Vagina (tissue), 2 donors: Measurements from ENCODE around the gene MSLN. TPM values are rescaled to one million over a fixed set of nuclear protein-coding genes. Genes with fewer than 3 reads are reported as not detected.

Experiments used
- DNase-seq, 2 donors: peaks; one replicate each; pipeline ENCODE4 v3.0.0-alpha.2; 2017; ENCODE audit errors: extremely low spot score in 2 of 2
- H3K27ac ChIP-seq: fragments of 200-600 bp; sonication (generic); one replicate; pipeline ENCODE4 v1.5.1; 2019
- H3K27me3 ChIP-seq: fragments of 200-600 bp; sonication (generic); one replicate; pipeline ENCODE4 v1.5.1; 2019
- H3K36me3 ChIP-seq, 2 donors: fragments of 200-600 bp; sonication (generic); one replicate each; pipeline ENCODE4 v1.5.1; 2017 to 2019
- H3K4me1 ChIP-seq: fragments of 200-600 bp; sonication (generic); one replicate; pipeline ENCODE4 v1.5.1; 2019
- H3K4me3 ChIP-seq, 2 donors: fragments of 200-600 bp; sonication (generic); 1 replicate in 1 of 2; 2 replicates in 1 of 2; pipeline ENCODE4 v1.5.1; 2016 to 2019
- H3K9me3 ChIP-seq: fragments of 200-600 bp; sonication (generic); one replicate; pipeline ENCODE4 v1.5.1; 2019
- CTCF ChIP-seq, 3 experiments: fragments of 450-650 bp in 2 of 3; fragments of 200-600 bp in 1 of 3; sonication (generic) in 1 of 3; IDR thresholded peaks; one replicate each; pipeline ENCODE4 v1.5.1; 2017 to 2019; ENCODE audit warnings: antibody characterized with exemption in 3 of 3, mild to moderate bottlenecking in 2 of 3, moderate library complexity in 2 of 3
- POLR2A ChIP-seq, 2 donors: fragments of 450-650 bp; IDR thresholded peaks; one replicate each; pipeline ENCODE4 v1.6.1; 2017; ENCODE audit warnings: antibody characterized with exemption in 2 of 2, mild to moderate bottlenecking in 2 of 2, moderate library complexity in 2 of 2
- POLR2AphosphoS5 ChIP-seq, 2 donors: sonication (generic); formaldehyde crosslinking; IDR thresholded peaks; one replicate each; pipeline ENCODE4 v1.9.0; 2017; ENCODE audit warnings: antibody characterized with exemption in 2 of 2, mild to moderate bottlenecking in 2 of 2, low read depth in 1 of 2; ENCODE audit not compliant: insufficient read depth in 1 of 2
- intact Hi-C: fragments of 100-400 bp; cut with DNase I; formaldehyde crosslinking; loops from one replicate; pipeline ENCODE4 v1.15.1; 2023
- total RNA-seq: library from RNA; depleted of rRNA; stranded (reverse); fragments of >200 nt; gene quantifications from one replicate; pipeline ENCODE4 v1.2.3, GENCODE V29; 2016

MSLN gene
- total RNA-seq, 1 donor from 2014 or later: not detected

DNA sequence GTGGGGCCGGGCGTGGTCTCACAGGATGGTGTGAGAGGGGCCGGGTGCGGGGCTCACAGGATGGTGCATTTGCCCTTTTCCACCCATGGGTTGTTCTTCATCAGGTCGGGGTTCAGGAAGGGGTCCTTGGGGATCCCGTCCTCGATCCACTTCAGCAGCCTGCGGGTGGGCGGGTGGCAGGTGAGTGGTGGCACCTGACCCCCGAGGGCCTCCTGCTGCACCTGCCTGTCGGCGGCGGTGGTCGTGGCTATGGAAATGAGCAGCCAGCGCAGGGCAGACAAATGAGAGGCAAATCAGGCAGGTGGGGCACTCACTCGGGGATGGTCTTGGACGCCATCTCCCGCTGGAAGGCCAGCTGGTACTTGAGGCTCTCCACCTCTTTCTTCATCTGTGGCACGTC is 38.1 kb downstream of the MSLN start:
- Histone ChIP-seq H3K9me3 (no peaks in the 10 kb centered on the region), H3K36me3 (no peaks in the 10 kb centered on the region), H3K4me3 (no peak overlapping the region), H3K4me1 (no peaks in the 10 kb centered on the region), H3K27me3 (no peaks in the 10 kb centered on the region), H3K27ac (no peak overlapping the region)
- no peak for TF ChIP-seq POLR2A (IDR thresholded peaks at IDR 0.05)
- TF ChIP-seq CTCF (IDR thresholded peaks at IDR 0.05): no peak
- no peak for TF ChIP-seq POLR2AphosphoS5 (IDR thresholded peaks at IDR 0.05; ENCODE audit: insufficient read depth in 1 of 2, low read depth in 1 of 2)
- intact Hi-C loops: no loop called here
- DNase-seq: no peak

GRCh38 chr16:799111-799947 is 38.8 kb downstream of the MSLN start:
- Histone ChIP-seq H3K27me3 (no peaks in the 10 kb centered on the region), H3K36me3 (no peaks in the 10 kb centered on the region), H3K9me3 (no peaks in the 10 kb centered on the region), H3K4me1 (no peaks in the 10 kb centered on the region), H3K27ac (no peak overlapping the region), H3K4me3 (no peak overlapping the region)
- TF ChIP-seq CTCF (IDR thresholded peaks at IDR 0.05): no peak
- no peak for TF ChIP-seq POLR2AphosphoS5 (IDR thresholded peaks at IDR 0.05; ENCODE audit: insufficient read depth in 1 of 2, low read depth in 1 of 2)
- no peak for TF ChIP-seq POLR2A (IDR thresholded peaks at IDR 0.05)
- DNase-seq: no peak
- intact Hi-C loops: no loop called here

DNA sequence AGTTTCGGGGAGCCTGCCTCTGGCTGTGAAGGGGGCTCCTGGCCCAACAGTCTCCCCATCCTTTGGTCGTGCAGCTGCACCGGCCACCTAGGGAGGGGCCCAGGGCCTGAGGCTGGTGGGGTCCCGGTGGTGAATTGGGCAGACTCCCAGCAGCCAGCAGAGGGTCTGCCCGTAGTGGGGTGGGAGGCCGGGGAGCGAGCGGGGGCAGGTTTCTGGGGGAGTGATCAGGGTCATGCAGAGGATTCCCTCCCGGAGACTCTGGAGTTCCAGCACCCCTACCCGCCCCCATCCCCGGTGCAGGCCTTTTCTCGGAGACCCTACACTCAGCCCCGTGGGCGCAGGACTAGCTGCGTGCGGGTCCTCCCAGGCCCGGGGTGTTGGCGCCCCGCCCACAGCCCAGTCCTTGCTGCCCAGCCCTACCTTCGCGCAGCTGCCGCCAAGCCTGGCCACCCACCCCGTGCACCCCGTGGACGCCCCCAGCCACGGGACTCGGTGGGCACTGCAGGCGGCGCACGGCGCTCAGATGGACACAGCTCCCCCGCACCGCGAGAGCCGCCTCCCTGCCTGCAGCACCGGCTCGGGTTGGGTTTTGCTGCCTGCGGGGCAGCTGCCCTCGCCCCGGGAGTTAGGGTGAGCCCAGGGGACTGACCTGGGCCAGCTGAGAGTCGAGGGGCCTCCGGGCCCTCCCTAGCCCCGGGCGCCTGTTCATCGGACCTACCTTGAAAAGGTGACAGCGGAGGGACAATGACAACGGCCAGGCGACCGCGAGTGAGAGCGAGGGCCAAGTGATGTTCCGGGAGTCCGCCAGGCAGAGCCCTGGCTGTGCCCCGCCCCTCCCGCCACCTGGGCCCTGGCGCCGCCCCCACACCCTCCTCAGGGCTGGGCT is 39.7 kb downstream of the MSLN start, which contains the start of gene GNG13:
GNG13 (minus strand) TSS at position 787 of the 886 bp plus-strand sequence. CDS start 1,657 bp downstream, outside the sequence.
- intact Hi-C loops: no loop called here
- no peaks in the 10 kb centered on the region for H3K27me3 ChIP-seq
- no peaks in the 10 kb centered on the region for H3K9me3 ChIP-seq
- H3K36me3 ChIP-seq: no peaks in the 10 kb centered on the region
- no peak for TF ChIP-seq CTCF (IDR thresholded peaks at IDR 0.05)
- TF ChIP-seq POLR2AphosphoS5 (IDR thresholded peaks at IDR 0.05; ENCODE audit: insufficient read depth in 1 of 2, low read depth in 1 of 2): no peak
- no peak for TF ChIP-seq POLR2A (IDR thresholded peaks at IDR 0.05)
- H3K4me3 ChIP-seq: no peak within 1 kb of the TSS
- H3K4me1 ChIP-seq: no peaks in the 10 kb centered on the region
- no peak within 1 kb of the TSS for H3K27ac ChIP-seq
- no peak for DNase-seq

- H3K4me3 ChIP-seq: no peak overlapping the region
- intact Hi-C loops: no loop called here
- TF ChIP-seq CTCF (IDR thresholded peaks at IDR 0.05): no peak
- no peak for TF ChIP-seq POLR2A (IDR thresholded peaks at IDR 0.05)
- TF ChIP-seq POLR2AphosphoS5 (IDR thresholded peaks at IDR 0.05; ENCODE audit: insufficient read depth in 1 of 2, low read depth in 1 of 2): no peak
Measured at GRCh38 chr16:800834-801511, 40.4 kb downstream of the MSLN start.

More at GRCh38 chr16:800834-801511, 40.4 kb downstream of the MSLN start:
- Histone ChIP-seq H3K27ac (no peak overlapping the region), H3K9me3 (no peaks in the 10 kb centered on the region), H3K36me3 (no peaks in the 10 kb centered on the region), H3K27me3 (no peaks in the 10 kb centered on the region), H3K4me1 (peaks cover 6% of the 10 kb centered on the region)
- no peak for DNase-seq
